ENCODE data around the gene MAMDC2.
"Not testable (repeated sequence)": the region's sequence is repeated elsewhere in the genome, so short reads cannot be mapped to it uniquely, and the experiment has no call there.

Gene MAMDC2

GRCh38 chr9:70038171-70038621 is 5.5 kb upstream of the MAMDC2 start:
- not testable (repeated sequence) for DNase-seq

GRCh38 chr9:70040376-70040903 is 3.2 kb upstream of the MAMDC2 start:
- no peak for DNase-seq

- DNase-seq, result no peak
Measured at GRCh38 chr9:70042461-70043215, 1.0 kb upstream of the MAMDC2 start.

- DNase-seq, result no peak
Measured at GRCh38 chr9:70043285-70043684, 363 bp upstream of the MAMDC2 start.

GRCh38 chr9:70044490-70045307 is 1.1 kb downstream of the MAMDC2 start:
- no peak for DNase-seq

GRCh38 chr9:70045452-70045851 is 1.8 kb downstream of the MAMDC2 start:
- no peak for DNase-seq

- no peak for DNase-seq
Measured at GRCh38 chr9:70046274-70047070, 2.8 kb downstream of the MAMDC2 start.

GRCh38 chr9:70049236-70049635 is 5.6 kb downstream of the MAMDC2 start:
- no peak for DNase-seq

GRCh38 chr9:70049672-70050271 is 6.1 kb downstream of the MAMDC2 start:
- DNase-seq, result no peak

- no peak for DNase-seq
Measured at GRCh38 chr9:70052768-70053167, 9.1 kb downstream of the MAMDC2 start.

- DNase-seq, result no peak
Measured at GRCh38 chr9:70053864-70054263, 10.2 kb downstream of the MAMDC2 start.

- no peak for DNase-seq
Measured at GRCh38 chr9:70054521-70054920, 10.9 kb downstream of the MAMDC2 start.

GRCh38 chr9:70055406-70056210 is 12.0 kb downstream of the MAMDC2 start:
- DNase-seq, result no peak

GRCh38 chr9:70056211-70056944 is 12.7 kb downstream of the MAMDC2 start:
- DNase-seq, result no peak

GRCh38 chr9:70058569-70059116 is 15.0 kb downstream of the MAMDC2 start:
- no peak for DNase-seq

GRCh38 chr9:70060148-70060882 is 16.7 kb downstream of the MAMDC2 start:
- no peak for DNase-seq

- DNase-seq, result no peak
Measured at GRCh38 chr9:70060883-70061507, 17.3 kb downstream of the MAMDC2 start.

GRCh38 chr9:70061776-70062175 is 18.1 kb downstream of the MAMDC2 start:
- no peak for DNase-seq

- DNase-seq, result no peak
Measured at GRCh38 chr9:70064496-70064895, 20.8 kb downstream of the MAMDC2 start.
